GM21447 (cell line): ENCODE results near the gene GORASP1.

ENCODE experiments used
- ATAC-seq: cut with Tn5 transposase; IDR thresholded peaks from one replicate; pipeline ENCODE4 v1.9.1; 2021; ENCODE audit not compliant: unreplicated experiment

GORASP1 gene

DNA sequence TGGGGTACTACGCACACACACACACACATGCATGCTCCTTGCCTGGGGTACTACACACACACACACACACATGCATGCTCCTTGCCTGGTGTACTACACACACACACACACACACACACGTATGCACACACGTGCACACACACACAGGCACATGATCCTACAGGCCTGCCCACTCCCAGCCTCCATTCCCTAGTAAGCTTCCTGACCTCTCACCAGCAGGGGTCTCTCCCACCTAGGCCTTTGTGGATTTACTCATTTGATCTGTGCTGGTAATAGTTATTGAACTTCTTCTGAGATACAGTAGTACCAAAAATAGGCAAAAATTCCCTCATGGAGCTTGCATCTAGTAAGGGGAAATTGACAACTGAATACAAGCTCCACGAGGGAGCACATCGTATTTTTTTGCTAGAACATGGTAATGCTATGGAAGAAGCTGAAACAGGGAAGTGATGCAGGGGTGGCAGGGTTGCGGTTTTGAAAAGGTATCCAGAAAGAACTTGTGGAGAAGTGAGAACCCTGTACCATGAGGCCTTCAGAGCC lies 19.2 kb upstream of the GORASP1 start:
- no peak for ATAC-seq

DNA sequence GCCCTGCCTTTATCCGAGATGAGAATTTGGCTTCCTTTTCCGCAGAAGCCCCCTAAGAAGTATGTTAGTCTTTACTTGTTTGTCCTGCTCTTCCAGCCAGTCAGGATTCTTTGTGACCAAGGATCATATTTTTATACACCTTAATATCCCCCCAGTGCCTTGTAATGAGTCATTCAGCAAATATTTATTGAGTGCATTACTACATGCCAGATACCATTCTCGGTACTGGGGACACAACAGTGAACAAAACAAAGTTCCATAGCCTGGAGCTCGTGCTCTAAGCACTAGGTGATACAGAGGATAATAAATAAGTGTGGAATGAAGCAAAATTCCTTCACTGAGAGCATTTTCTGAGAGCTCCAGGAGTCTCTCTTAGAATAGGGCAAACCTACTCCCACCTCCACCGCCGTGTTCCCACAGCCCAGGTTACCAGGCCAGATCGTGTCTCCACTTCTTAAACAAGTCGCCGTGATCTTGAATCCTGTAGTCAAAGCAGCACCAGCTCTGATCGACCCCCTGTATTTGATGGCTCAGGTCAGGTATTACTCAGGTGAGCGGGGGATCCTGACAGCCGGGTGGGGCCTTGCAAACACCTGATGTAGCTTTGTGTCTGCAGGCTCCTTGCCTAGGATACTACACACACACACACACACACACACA lies 18.5 kb upstream of the GORASP1 start:
- no peak for ATAC-seq

DNA sequence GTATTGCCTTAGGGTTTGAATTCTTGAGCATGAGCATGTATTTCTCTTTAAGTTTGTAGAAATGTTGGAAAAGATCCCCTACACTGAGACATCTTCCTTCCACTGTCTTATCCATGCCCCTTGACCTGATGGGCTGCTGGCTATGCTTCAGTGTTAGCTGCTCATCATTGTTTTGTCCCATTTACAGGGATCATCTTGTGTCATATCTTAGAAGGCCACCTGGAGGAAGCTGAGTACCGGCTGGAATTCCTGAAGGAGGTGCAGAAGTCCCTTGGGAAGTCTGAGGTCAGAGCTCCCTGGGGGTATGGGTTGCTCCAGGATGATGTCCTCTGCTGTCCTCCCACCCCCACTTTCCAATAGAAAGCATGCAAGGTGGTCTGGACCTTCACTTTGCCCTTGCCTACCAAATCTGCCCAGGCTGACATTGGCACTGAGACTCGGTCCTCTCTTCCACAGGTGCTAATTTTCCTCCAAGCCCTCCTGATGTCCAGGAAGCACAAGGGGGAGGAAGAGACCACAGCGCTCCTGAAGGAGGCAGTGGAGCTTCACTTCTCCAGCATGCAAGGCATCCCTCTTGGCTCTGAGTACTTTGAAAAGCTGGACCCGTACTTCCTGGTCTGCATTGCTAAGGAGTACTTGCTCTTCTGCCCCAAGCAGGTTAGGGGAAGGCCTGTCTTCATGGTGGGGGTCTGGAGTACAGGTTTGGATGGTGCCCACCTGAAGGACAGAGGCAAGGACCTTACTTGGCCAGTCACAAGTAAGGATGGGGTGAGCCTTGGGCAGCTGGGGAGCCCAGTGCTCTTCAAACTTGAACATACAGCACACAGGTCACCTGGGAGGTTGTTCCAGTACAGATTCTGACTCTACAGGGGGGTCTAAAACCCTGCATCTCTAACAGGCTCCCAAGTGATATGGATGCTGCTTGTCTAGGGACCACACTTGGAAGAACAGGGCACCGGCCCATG lies 17.7 kb upstream of the GORASP1 start:
- ATAC-seq = no peak

DNA sequence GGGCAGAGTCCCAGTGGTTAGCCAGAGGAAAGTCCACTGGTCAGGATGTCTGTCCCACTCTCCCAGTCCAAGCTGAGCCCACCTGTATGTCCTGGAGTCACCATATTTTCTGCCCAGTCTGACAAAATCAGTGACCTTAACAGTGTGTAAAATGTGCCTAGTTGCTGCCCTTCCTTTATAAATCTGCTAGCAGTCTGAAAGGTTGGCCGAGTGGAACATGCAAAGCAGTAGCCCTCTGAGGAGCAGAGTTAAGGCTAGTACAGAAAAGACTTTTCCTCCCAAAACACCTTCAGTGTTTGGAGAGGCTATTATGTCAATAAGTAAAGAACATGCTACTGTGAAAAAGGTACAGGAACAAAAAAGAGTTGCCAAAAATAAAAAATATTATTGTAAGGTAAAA lies 15.4 kb upstream of the GORASP1 start:
- ATAC-seq = peak; percentile 74

DNA sequence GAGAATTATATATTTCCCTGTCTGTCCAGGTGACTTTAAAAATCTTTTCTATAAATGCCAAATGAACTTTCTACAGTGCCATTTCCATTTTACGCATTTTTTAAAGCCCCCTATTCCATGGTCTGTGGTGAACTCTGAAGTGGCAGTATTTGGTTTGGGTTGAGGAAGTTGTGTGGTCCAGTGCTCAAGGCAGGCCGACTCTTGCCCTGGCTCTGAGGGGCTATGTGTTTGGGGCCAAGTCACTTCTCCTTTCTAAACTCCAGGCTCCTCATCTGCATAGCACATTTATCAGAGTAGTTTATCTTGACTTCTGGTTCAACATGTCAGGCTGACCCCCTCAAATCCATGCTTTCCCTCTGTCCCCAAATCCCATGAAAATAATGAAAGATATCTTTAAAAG lies 14.2 kb upstream of the GORASP1 start:
- no peak for ATAC-seq

DNA sequence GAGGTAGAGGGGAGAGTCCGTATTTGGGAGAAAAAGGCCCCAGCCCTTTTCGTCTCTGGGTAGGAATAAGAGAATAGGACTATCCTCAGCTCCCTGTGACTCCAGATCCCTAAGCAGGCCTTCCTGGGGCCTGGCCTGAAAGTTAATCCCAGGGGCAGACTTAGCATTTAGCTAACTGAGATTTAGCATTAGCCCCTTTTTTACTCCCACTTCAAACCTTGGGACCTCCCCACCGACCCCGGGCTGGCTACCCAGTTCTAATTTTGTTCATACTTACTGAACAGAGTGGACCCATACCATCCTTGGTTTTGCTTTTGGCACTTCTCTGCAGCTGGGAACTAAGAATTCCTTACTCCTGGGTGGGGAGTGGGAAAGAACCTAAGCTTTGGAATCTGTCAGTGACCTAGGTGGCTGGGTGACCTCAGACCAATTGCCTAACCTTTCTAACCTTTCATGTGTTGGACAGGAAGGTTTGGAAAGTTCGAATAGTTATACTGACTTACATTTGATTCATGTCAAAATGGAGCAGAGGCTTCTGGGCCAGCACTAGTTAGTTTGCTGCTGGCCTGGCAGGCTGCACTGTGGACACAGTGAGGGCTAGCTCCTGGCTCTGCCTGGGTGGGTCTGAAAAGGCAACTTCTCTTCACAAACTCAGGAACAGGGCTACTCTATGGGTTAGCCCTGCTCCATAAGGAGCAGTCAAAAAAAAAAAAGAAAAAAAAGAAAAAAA lies 11.7 kb upstream of the GORASP1 start:
- no peak for ATAC-seq

DNA sequence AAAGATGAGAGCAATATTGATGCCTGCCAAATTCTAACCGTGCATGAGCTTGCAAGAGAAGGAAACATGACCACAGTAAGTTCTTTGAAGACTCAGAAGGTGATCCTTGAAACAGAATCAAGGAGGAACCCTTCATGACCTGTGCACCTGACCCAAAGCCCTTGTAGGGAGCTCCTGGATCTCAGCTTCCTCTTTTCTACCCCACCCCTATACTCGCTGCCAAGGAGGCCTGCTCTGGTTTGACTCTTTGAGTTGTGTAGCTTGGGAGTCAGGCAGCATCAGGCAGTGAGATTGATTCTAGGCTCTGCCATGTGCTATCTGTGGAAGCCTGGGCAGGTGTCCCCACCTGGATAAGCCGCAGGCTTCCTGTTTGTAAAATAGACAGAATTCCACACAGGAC lies 10.7 kb upstream of the GORASP1 start:
- ATAC-seq = no peak

DNA sequence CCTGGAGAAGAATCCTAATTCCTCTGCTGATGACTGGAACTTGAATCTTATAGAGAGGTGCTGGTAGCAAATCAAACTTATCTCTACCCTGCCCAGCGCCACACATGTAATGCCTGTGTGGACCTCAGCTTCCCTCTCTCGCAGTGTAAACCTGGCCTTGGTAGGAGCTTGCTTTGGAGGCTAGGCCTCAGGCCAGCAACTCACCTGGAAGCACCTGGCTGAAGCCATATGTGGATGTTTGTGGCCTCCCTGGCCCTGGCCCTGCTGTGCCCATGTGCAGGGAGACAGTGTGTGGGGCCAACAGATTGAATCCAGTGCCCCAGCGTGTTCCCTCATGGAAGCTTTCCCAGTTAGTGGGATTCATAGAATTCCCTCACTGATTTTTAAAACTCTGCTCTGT lies 8.4 kb upstream of the GORASP1 start:
- no peak for ATAC-seq

DNA sequence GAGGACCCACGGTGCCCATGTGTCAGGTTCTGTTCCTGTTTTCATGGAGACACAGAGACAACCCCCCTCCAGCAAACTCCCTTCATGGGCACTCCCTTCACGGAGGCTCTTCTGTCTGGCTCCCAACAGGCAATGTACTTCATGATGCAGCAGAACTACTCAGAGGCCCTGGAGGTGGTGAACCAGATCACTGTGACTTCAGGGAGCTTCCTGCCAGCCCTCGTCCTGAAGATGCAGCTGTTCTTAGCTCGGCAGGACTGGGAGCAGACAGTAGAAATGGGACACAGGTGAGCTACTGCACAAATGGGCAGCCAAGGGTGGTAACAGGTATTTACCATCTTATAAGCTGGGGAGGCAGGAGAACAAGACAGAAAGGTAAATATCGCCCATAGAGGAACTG lies 7.0 kb upstream of the GORASP1 start:
- no peak for ATAC-seq

DNA sequence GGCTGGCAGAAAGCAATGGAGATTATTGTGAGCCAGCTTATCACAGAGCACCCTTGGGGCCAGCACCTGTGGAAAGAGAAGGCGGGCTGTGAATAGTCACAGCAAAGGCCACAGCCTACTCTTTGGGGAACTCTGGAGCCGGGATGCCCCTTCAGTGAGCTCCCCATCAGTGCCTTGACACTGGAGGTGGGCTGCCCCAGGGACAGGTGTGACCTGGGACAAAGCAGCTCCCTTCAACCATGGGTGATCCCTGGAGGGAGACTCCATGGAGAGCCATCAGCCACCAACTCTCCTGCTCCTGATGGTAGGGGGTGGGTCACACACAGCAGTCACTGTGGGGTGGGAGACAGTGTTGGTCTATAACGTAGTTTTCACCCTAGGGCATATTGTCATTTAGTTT lies 5.9 kb upstream of the GORASP1 start:
- ATAC-seq = no peak

DNA sequence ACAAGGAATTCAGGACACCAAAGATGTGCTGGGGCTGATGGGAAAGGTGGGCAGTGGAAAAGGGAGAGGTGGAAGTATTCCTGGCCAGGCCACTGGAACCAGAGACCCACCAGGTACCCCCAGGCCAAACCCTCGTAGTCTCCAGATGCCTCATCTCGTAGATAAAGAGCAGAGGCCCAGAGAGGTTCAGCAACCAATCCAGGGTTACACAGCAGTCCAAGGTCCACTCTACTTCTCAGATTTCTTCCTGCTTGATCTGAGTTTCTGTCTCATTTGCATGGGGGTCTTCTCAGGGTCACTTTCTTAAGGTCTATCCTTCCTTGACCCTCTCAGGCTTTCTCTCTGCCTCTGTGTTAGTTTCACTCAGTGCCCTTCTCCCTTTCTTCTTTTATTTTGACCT lies 5.1 kb upstream of the GORASP1 start:
- no peak for ATAC-seq

DNA sequence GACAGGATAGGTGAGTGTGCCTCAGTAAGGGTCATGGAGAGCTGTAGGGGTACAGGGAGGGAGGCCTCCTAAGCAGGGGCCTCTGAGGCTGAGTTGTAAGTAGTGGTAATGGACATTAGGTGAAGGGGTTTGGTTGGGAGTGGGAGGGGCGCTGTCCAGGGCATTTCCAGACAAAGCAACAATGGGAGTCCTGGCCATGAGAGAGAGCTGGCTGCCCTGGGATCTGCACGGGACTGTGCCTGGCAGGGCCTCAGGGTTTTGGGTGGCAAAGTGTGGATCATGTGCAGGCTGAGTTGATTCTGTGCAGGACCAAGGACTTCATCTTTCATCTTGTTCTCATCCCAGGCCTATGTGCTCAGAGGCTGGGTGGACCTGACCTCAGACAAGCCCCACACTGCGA lies 4.7 kb upstream of the GORASP1 start:
- no peak for ATAC-seq

DNA sequence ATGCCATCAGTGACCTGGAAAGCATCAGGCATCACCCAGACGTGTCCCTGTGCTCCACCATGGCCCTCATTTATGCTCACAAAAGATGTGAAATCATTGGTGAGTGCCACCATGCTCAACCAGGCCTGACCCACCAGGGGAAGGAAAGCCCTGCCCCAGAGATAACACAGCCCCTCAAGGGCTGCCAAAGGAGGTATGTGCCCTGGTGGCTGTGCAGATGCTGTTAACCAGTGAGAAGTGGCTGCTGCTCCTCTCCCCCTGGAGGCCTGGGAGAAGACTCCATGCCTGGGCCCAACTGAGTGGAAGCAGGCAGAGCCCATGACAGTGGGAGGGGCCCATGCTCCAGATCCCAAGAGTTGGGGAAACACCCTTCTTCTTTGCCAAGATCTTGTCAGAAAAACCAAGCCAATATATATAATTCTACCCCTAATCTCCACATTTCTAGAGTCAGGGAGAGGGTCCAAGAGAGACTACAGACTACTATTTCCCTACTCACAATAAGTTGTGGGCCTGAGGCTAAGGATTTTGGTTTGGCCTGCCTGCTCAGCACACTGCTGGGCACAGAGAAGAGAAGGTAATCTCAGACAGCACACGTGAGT lies 2.7 kb upstream of the GORASP1 start:
- ATAC-seq = no peak

DNA sequence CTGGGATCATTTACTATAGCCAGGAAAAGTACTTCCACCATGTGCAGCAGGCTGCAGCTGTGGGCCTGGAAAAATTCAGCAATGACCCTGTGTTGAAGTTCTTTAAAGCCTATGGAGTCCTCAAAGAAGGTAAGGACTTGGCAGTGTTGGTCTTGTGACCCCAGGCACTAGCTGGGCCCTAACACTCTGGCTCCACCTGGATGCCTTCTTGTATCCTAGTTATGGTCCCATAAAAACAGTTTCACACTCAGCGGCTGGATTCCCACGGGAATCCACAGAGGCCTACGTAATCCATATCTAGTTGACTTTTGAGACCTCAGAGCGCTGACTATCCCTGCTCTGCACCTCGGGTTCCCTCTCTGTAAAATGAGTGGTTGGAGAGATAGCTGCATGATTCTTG lies 1.7 kb upstream of the GORASP1 start:
- ATAC-seq = no peak

DNA sequence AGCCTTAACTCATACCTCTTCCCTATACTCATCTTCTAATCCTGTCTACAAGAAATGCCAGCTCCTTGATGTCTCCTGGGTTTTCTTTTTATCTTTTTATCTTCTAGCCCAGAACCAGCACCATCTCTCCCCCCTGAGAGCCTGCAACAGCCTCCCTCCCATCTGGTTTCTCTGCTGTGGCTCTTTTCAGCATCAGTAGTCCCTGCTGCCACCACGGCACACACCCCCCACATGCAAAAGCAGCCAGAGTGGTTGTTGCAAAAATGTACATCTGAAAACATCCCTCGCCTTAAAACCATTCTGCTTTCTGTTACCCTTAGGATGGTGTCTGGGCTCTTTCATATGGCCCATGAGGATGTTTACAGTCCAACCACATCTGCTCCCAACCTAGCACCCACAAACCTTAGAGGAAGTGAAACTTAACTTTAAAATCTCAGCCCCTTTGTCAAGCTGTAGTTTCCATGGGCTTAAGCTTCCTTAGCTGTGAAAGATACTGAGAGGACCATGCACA lies 828 bp upstream of the GORASP1 start:
- ATAC-seq = peak; percentile 81

DNA sequence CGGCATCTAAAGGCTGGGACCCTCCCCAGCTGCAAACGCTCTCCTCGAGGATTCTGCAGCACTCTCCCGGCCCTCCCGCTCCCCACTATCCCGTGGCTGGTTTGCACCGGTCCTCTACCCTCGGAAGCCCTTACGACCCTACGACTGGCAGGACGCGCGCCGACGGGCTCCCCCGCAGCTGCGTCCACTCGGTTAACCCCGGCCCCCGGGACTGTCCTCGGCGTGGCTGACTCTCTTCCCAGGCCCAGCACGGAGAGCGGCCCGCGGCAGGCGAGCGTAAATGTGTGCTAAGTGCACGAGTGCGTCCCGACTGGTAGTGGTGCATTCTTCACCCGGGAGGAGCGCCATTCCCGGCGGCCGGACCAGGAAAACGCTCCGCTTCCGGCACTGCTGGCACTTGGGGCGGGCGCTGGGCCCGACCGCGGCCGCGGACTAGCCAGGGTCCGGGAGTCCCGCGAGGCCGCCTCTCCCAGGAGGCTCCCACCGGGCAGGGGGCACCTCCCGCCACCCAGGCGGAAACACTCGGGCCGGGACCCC lies 508 bp downstream of the GORASP1 start:
- peak; percentile 1 for ATAC-seq

DNA sequence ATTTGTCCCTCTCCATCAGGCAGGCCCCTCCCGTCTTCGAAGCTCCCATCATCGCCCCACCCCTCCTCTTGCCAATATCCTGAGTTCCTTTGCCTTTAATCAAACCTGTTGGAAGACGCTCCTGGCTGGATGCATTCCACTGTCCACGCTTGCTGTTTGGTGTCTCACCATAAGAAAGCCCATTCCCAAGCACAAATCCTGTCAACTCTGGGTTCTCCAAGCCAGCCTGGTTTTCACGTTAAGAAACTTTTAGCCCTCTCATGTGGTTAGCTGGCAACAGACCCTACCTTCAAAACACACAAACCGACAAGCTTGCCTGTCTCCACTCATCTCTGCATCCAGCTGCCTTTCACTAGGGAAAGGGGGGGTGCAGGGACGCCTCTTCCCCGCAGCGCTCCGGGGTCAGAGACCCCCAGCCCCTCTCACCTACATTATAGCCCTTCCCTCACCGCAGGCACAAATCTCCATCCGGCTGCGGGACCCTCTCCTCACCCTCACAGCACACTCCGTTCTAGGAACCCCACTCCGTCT lies 1.1 kb downstream of the GORASP1 start:
- no peak for ATAC-seq

DNA sequence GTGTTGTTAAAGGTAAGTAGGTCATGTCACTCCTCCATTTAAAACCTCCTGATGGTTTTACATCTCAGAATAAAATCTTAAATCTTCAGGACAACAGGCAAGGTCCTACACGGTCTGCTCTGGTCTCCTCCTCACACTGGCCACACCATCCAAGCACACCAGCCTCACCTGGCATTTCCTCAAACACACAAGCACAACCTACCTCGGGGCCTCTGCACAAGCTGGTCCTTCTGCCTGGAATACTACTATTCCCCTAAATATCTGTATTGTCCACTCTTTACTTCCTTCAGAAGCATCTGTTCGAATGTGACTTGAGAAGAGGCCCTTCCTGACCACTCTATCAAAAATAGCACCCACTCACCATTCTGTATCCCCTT lies 1.8 kb downstream of the GORASP1 start:
- no peak for ATAC-seq

DNA sequence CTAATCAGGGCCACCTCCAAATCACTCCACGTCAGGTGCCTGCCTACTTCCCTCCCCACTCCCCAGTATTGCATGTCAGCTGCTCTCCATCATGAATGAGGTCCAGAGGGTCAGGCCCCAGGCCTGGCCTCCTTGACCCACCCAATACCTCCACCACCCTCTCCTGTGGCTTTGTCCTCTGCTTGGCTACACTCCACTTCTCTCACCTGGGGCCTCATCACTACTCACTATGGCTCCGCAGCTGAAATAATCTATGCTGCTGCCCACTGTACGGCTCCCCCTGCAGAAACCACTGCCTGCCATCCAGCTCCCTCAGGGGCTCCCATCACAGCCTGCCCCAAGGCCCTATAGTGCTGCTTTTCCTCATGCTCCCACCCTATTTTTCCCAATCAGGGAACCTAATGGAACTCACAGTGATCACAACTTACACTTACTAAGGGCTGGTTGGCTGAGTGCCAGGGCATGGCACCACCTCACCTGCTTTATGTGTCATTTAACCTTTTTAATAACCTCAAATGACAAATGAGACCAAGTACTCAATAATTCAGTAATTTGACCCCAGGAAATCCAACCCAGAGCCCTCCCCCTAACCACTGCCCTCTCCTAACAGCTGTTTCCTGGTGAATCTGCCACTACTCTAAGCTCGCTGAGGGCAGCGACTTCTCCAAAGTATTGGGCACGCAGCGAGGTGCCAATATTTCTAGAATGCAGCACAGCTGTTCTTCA lies 2.3 kb downstream of the GORASP1 start:
- no peak for ATAC-seq
